GM19099 (cell line): ENCODE results near the gene FAM209B.
"Not testable (repeated sequence)": the region's sequence is repeated elsewhere in the genome, so short reads cannot be mapped to it uniquely, and the experiment has no call there.

Experiments used
- POLR2A ChIP-seq: IDR thresholded peaks from 3 replicates; pipeline ENCODE4 v1.6.1; 2011; ENCODE audit warnings: low read depth; ENCODE audit not compliant: insufficient read length; ENCODE audit errors: extremely low read depth

Gene FAM209B, protein sequence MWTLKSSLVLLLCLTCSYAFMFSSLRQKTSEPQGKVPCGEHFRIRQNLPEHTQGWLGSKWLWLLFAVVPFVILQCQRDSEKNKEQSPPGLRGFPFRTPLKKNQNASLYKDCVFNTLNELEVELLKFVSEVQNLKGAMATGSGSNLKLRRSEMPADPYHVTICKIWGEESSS

GRCh38 chr20:56532946-56533345 lies at the start of gene FAM209B:
Gene FAM209B (plus strand): TSS chr20:56533246. CDS start chr20:56533342, 96 bp downstream.
- TF ChIP-seq POLR2A = not testable (repeated sequence)

GRCh38 chr20:56483970-56484369 lies 49.1 kb upstream of the FAM209B start:
- TF ChIP-seq POLR2A = no peak

- no peak for TF ChIP-seq POLR2A
Measured at GRCh38 chr20:56487216-56487615, 45.8 kb upstream of the FAM209B start.

DNA sequence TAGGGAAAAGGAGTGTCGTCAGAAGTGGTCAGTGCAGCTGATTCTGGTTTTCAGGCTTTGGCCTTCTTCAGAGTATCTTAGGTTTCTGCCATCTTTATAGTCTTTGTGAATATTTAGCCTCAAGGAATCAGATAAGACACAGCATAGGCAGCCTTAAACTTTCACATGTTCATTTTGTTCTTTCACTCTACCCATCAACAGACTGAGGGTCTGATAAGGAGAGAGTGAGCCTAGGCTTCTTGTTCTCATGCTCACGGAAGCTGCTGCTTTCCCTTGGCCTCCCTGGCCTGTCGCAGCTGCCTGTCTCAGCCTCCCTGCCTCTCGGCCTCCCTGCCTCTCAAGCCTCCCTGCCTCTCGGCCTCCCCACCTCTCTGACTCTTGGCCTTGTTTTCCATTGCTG lies 44.5 kb upstream of the FAM209B start:
- TF ChIP-seq POLR2A = no peak

DNA sequence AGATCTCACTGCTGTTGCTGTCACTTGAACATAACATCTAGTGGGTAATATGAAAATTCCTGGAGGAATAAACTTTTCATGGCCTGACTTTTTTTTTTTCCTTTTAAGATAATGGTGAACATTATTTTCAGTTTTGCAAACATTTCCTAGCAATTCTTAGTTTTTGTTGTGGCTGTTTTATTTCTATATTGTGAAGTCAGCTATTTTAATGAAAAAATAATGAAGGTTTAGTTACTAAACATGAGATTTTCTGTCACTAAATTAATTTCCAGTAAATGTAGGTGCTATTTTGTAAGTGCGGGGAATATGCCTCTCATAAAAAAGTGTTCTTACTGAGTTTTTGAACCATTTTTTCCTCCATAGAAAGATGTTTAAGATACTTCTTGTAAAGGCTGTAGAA lies 31.9 kb upstream of the FAM209B start:
- TF ChIP-seq POLR2A = no peak

DNA sequence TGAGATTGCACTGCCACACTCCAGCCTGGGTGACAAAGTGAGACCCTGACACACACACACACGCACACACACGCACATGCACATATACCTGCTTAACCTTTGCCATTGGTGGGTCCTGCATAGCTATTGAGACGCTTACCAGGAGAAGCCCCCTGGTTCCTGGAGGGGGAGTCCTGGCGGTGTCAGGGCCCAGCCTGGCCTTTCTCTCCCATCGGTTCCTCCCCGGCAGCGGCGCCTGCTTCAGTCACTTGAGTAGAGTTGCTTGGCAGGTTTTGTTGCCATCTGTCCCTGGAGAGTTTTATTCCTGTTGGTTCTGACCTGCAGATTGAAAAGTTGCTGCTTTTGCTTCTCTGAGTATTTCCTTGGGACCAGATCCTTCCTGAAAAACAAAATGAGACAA lies 29.1 kb upstream of the FAM209B start:
- TF ChIP-seq POLR2A = no peak

DNA sequence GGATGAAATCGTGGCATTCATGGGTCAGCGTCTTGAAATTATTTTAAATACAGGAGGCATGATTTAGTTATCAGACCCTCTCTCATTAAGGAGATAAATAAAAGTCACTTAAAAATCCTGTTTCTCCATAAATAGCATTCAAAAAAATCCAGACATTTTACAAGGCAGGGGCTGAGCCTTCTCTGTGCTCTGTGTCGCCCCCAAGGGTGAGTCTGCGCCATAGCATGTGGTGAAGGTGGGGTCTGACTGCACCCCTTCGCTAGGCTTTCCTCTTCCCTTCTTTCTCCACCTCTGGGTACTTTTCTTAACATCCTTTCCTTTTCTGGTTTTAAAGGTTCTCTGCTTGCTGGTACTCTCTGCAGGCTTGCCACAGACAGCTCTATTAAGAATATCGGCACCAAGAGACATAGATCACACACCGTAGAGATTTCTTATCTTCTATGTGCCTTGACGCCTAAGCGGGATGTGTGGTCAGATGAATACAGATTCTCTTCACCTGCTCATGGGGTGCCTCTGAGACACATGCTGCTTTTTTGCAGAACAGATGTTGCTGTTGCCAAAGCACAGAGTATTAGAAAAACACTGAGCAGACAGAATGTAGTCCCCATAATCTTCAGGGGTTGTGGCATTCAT lies 28.6 kb upstream of the FAM209B start:
- TF ChIP-seq POLR2A = no peak

- no peak for TF ChIP-seq POLR2A
Measured at GRCh38 chr20:56506103-56506502, 26.9 kb upstream of the FAM209B start.

DNA sequence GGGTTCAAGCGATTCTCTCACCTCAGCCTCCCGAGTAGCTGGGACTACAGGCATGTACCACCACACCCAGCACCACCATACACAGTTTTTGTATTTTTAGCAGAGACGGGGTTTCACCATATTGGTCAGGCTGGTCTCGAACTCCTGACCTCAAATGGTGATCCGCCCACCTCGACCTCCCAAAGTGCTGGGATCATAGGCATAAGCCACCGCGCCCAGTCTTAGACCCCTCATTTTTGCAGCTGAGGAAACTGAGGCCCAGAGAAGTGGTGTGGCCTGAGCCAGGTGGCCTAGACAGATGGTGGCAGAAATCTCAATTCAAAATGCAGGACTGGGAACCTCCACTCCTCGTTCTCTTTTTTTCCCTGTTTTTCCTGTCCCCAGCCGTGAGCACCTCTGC lies 21.1 kb upstream of the FAM209B start:
- TF ChIP-seq POLR2A = no peak

DNA sequence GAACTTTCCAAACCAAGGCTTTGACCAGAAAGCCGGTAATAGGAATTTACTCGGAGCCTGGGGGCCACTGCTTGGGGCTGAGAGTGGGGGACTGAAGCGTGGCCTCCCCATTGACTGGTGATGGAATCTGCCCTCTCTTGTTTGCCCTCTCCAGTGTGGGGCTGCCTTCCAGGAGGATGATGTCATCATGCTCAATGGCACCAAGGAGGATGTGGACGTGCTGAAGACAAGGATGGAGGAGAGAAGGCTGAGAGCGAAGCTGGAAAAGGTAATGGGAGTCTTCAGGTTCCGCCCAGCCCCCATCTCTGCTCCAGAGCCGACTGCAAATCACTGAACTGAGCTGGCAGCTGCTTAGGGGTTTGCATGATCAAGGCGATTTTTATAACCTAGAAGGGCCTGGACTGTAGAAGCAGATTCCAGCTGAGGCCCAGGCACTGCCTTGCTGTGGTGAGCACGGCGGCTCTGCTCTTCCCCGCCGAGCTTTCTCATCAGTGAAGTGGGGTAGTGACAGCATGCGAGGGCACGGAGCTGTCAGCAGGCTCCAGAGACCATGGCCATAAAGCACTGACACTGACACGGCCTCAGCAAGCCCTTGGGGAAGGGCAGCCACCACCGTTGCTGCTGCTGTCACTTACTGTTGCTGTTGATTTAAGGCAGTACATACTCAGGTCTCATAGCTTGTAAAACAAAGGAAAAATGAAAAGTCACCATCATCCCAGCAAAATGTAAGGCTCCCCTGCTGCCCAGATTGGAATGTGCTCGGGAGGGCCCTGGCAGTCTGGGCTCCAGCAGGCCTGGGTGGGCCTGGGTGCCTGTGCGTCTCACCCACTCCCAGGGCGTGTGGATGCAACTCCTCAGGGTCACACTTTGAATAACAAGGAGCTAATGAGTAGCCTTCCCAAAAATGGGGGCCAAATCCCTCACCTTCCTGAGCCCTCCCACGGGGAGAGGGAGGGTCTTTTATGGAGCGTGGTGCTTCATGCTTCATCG lies 19.6 kb upstream of the FAM209B start:
- TF ChIP-seq POLR2A = no peak

DNA sequence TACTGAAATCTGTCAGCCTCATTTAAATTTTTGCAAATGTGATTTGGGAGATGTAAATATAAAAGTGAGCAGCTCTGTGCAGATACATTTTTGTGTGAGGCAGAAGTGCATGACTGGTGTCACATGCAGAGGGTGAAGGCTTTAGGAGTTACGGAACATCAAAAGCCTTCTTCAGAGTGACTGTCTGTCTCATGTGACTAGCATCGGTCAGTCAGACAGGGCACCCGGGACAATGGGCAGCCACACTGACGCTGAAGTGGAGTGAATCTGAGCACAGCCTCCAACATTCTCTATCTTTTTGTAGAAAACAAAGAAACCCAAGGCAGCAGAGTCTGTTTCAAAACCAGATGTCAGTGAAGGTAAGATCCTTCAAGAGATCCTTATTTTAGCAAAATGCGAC lies 16.4 kb upstream of the FAM209B start:
- no peak for TF ChIP-seq POLR2A

GRCh38 chr20:56517211-56517610 lies 15.8 kb upstream of the FAM209B start:
- TF ChIP-seq POLR2A = no peak

DNA sequence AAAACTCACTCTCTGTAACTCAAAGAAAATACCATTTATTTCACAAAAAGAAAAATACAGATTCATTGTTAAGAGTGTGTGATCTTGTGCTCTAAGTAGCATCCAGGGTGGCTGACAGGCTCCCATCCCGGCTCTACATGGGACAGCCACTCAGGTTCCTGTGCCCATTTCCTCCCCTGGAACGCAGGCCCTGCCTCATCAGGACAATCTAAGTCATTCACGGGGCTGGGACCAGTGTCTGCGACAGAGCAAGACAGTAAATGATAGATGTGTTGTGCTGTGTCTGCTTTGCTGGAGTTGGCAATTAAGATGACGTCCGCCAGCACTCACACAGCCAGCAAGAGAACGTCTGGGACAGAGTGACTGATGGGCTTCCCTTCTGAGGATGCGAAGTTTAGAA lies 15.4 kb upstream of the FAM209B start:
- no peak for TF ChIP-seq POLR2A

DNA sequence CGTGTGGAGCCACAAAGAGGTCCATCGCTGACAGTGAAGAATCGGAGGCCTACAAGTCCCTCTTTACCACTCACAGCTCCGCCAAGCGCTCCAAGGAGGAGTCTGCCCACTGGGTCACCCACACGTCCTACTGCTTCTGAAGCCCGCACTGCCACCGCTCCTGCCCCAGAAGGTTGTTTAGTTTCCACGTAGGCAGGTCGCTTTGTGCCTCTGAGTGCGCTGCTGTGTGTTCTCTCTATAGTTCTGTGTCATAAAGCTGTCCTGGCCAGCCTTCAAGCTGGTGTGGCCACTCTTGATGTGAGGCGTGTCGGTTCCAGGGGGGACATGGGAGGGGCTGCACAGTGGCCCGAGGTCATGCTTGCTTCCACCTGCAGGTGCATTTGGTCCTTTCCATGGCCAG lies 14.9 kb upstream of the FAM209B start:
- no peak for TF ChIP-seq POLR2A

DNA sequence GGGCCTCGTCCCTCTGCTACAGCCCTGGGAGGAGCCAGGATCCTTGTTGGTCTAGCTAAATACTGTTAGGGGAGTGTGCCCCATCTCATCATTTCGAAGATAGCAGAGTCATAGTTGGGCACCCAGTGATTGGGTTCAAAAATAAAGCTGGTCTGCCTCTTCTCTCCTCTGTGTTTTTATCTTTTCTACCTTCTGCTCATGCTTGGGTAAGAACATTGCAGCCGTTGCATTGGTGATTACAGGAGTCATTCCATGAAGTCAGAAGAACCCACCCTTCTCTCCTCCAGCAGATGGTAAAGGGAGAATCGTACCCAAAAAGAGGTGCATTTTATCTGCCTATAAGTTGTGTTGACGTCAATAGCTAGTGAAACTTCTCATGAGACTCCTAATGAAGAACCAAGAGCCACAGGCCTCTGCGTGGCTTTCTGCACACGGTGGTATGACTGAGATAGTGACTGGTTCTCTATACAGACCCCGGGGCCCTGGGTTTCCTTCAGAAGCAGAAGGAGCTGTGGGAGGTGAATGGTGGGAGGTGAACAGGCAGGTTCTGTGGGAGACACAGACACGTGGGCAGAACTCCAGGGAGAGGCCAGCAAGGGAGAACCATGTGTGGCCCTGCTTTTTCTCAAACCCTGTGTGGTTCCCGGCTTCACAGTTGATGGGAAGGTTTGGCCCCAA lies 14.2 kb upstream of the FAM209B start:
- no peak for TF ChIP-seq POLR2A

DNA sequence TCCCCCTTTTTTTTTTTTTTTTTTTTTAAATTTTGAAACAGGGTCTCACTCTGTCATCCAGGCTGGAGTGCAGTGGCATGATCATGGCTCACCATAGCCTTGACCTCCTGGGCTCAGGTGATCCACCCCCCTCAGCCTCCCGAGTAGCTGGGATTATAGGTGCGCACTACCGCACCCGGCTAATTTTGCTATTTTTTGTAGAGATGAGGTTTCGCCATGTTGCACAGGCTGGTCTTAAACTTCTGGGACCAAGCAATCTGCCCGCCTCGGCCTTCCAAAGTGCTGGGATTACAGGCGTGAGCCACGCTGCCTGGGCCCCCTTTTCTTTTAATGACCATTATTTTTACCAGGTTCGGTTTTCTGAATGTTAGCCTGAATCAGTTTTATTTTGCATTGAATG lies 13.5 kb upstream of the FAM209B start:
- TF ChIP-seq POLR2A = no peak

- no peak for TF ChIP-seq POLR2A
Measured at GRCh38 chr20:56520180-56520579, 12.9 kb upstream of the FAM209B start.
